Neural progenitor cell (in vitro differentiated cells): ENCODE data around the gene TPI1. TPM values are rescaled to one million over a fixed set of nuclear protein-coding genes. Genes with fewer than 3 reads are reported as not detected.

ENCODE experiments used
- DNase-seq: peaks from one replicate; pipeline ENCODE4 v3.0.0-alpha.2; 2016; ENCODE audit warnings: low spot score
- H2AFZ ChIP-seq: fragments of 200-600 bp; sonication (generic); replicated peaks from 2 replicates; pipeline ENCODE4 v1.6.1; 2016; ENCODE audit warnings: antibody characterized with exemption
- H3F3A ChIP-seq: fragments of 200-600 bp; sonication (generic); 2 replicates; pipeline ENCODE4 v1.6.1; 2016; ENCODE audit warnings: antibody characterized with exemption, low read depth
- H3K27ac ChIP-seq: fragments of 200-600 bp; sonication (generic); 2 replicates; pipeline ENCODE4 v1.5.1; 2016; ENCODE audit warnings: mild to moderate bottlenecking
- H3K27me3 ChIP-seq: fragments of 200-600 bp; sonication (generic); 2 replicates; pipeline ENCODE4 v1.6.1; 2016; ENCODE audit warnings: mild to moderate bottlenecking, moderate library complexity
- H3K36me3 ChIP-seq: fragments of 200-600 bp; sonication (generic); 2 replicates; pipeline ENCODE4 v1.5.1; 2016
- H3K4me1 ChIP-seq: fragments of 200-600 bp; sonication (generic); 2 replicates; pipeline ENCODE4 v1.6.1; 2016; ENCODE audit warnings: mixed run types
- H3K4me2 ChIP-seq: fragments of 200-600 bp; sonication (generic); 2 replicates; pipeline ENCODE4 v1.6.1; 2016
- H3K4me3 ChIP-seq: fragments of 200-600 bp; sonication (generic); 2 replicates; pipeline ENCODE4 v1.5.1; 2016
- H3K79me2 ChIP-seq: fragments of 200-600 bp; sonication (generic); 2 replicates; pipeline ENCODE4 v1.6.1; 2016; ENCODE audit warnings: low read depth
- H3K9ac ChIP-seq: fragments of 200-600 bp; sonication (generic); 2 replicates; pipeline ENCODE4 v1.6.1; 2016
- H3K9me3 ChIP-seq: fragments of 200-600 bp; sonication (generic); 2 replicates; pipeline ENCODE4 v1.5.1; 2016; ENCODE audit warnings: low read depth
- H4K20me1 ChIP-seq: fragments of 200-600 bp; sonication (generic); 2 replicates; pipeline ENCODE4 v1.6.1; 2016; ENCODE audit warnings: low read depth
- H3K27ac Mint-ChIP-seq: 3 replicates; pipeline ENCODE4 v1.8.0; 2021; ENCODE audit warnings: mixed read lengths
- H3K27me3 Mint-ChIP-seq: 2 replicates; pipeline ENCODE4 v1.8.0; 2022; ENCODE audit warnings: low read depth, mild to moderate bottlenecking, inconsistent platforms, moderate library complexity, mixed read lengths; ENCODE audit not compliant: insufficient read depth
- H3K36me3 Mint-ChIP-seq: 3 replicates; pipeline ENCODE4 v1.8.0; 2021; ENCODE audit warnings: mixed read lengths
- H3K4me1 Mint-ChIP-seq: 3 replicates; pipeline ENCODE4 v1.8.0; 2021; ENCODE audit warnings: mixed read lengths
- H3K4me3 Mint-ChIP-seq: 3 replicates; pipeline ENCODE4 v1.8.0; 2021; ENCODE audit warnings: mild to moderate bottlenecking, moderate library complexity, mixed read lengths
- H3K9me3 Mint-ChIP-seq: 3 replicates; pipeline ENCODE4 v1.8.0; 2020; ENCODE audit warnings: mixed read lengths
- EZH2 ChIP-seq: fragments of 200-600 bp; sonication (generic); IDR thresholded peaks from 2 replicates; pipeline ENCODE4 v1.6.1; 2017; ENCODE audit warnings: antibody characterized with exemption, mild to moderate bottlenecking, moderate library complexity
- EZH2phosphoT487 ChIP-seq: fragments of 200-600 bp; sonication (generic); IDR thresholded peaks from 2 replicates; pipeline ENCODE4 v1.6.1; 2017; ENCODE audit warnings: antibody characterized with exemption
- total RNA-seq: library from RNA; depleted of rRNA; stranded (reverse); fragments of >200 nt; gene quantifications from 2 replicates; pipeline ENCODE4 v1.2.3, GENCODE V29; 2015; ENCODE audit warnings: low replicate concordance
- TF ChIP-seq, protein P1 (sequence below): fragments of 200-600 bp; sonication (generic); IDR thresholded peaks from 2 replicates; pipeline ENCODE4 v1.5.1; 2017; ENCODE audit warnings: antibody characterized with exemption, mild to moderate bottlenecking

TPI1 gene
- total RNA-seq, 1 donor from 2014 or later = 1,038 TPM

DNA sequence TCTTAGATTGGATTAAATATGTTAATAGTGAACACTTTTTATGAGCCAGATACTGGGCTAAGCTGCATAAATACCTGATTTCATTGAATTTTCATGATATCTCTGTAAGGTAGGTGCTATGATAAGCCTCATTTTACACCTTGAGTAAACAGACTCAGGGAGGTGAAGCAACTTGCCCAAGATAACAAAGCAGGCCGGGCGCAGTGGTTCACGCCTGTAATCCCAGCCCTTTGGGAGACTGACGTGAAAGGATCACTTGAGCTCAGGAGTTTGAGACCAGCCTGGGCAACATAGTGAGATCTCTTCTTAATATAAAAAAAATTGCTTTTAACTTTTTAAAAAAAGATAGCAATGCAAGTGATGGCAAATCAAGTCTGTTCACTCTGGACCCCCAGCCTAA, 25.3 kb upstream of the TPI1 start:
- H3K27ac Mint-ChIP-seq = no peak overlapping the region
- no peak overlapping the region for H3K4me3 Mint-ChIP-seq
- TF ChIP-seq EZH2phosphoT487 = no peak
- TF ChIP-seq, protein P1, sequence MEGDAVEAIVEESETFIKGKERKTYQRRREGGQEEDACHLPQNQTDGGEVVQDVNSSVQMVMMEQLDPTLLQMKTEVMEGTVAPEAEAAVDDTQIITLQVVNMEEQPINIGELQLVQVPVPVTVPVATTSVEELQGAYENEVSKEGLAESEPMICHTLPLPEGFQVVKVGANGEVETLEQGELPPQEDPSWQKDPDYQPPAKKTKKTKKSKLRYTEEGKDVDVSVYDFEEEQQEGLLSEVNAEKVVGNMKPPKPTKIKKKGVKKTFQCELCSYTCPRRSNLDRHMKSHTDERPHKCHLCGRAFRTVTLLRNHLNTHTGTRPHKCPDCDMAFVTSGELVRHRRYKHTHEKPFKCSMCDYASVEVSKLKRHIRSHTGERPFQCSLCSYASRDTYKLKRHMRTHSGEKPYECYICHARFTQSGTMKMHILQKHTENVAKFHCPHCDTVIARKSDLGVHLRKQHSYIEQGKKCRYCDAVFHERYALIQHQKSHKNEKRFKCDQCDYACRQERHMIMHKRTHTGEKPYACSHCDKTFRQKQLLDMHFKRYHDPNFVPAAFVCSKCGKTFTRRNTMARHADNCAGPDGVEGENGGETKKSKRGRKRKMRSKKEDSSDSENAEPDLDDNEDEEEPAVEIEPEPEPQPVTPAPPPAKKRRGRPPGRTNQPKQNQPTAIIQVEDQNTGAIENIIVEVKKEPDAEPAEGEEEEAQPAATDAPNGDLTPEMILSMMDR = no peak
- Histone ChIP-seq H3K27ac (no peak overlapping the region), H3K4me2 (no peak overlapping the region), H3K79me2 (no peaks in the 10 kb centered on the region), H2AFZ (no peak overlapping the region), H3F3A (peaks cover 47% of the 10 kb centered on the region), H3K36me3 (no peaks in the 10 kb centered on the region), H3K27me3 (no peaks in the 10 kb centered on the region), H4K20me1 (peaks cover 41% of the 10 kb centered on the region), H3K4me3 (no peak overlapping the region), H3K9me3 (no peaks in the 10 kb centered on the region), H3K9ac (no peak overlapping the region), H3K4me1 (peaks cover 27% of the 10 kb centered on the region)
- H3K9me3 Mint-ChIP-seq = no peaks in the 10 kb centered on the region
- no peak for DNase-seq
- H3K36me3 Mint-ChIP-seq = peaks cover 34% of the 10 kb centered on the region
- peaks cover 28% of the 10 kb centered on the region for H3K4me1 Mint-ChIP-seq
- H3K27me3 Mint-ChIP-seq = peaks cover 6% of the 10 kb centered on the region

DNA sequence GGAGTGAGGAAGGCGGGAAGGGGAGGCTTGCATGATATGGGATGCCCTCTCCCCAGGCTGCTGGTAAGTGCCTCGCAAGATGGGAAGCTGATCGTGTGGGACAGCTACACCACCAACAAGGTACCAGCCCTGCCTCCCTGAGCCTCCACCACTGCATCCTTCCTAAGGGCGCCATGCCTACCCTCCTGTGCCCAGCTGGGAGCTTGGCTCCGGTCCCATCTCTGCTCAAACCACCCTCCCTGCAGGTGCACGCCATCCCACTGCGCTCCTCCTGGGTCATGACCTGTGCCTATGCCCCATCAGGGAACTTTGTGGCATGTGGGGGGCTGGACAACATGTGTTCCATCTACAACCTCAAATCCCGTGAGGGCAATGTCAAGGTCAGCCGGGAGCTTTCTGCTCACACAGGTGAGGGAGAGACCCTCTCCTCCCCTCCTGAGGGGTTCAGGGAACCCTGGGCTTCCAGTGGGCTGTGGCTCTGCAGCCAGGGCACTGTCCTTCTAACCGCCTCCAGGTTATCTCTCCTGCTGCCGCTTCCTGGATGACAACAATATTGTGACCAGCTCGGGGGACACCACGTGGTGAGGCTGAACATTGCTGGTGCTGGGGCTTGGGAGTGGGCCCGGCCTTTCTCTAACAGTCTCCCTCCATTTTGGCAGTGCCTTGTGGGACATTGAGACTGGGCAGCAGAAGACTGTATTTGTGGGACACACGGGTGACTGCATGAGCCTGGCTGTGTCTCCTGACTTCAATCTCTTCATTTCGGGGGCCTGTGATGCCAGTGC, 24.0 kb upstream of the TPI1 start:
- DNase-seq = peak; percentile 37
- peaks cover 34% of the 10 kb centered on the region for H3K4me1 Mint-ChIP-seq
- peaks cover 39% of the 10 kb centered on the region for H3K36me3 Mint-ChIP-seq
- no peaks in the 10 kb centered on the region for H3K36me3 ChIP-seq
- peak overlapping the region; percentile 69 for H3K4me3 Mint-ChIP-seq
- no peaks in the 10 kb centered on the region for H3K9me3 ChIP-seq
- no peak overlapping the region for H2AFZ ChIP-seq
- no peaks in the 10 kb centered on the region for H3K9me3 Mint-ChIP-seq
- peak overlapping the region; percentile 60 for H3K27ac Mint-ChIP-seq
- TF ChIP-seq EZH2 (no peak), EZH2phosphoT487 (no peak)
- TF ChIP-seq, protein P1 = peak; percentile 15
- H3K4me1 ChIP-seq = peaks cover 27% of the 10 kb centered on the region
- H3F3A ChIP-seq = peaks cover 53% of the 10 kb centered on the region
- no peak overlapping the region for H3K4me3 ChIP-seq
- H3K27ac ChIP-seq = no peak overlapping the region
- H4K20me1 ChIP-seq = peaks cover 32% of the 10 kb centered on the region
- no peaks in the 10 kb centered on the region for H3K79me2 ChIP-seq
- peaks cover 6% of the 10 kb centered on the region for H3K27me3 Mint-ChIP-seq
- no peaks in the 10 kb centered on the region for H3K27me3 ChIP-seq
- H3K9ac ChIP-seq = no peak overlapping the region
- H3K4me2 ChIP-seq = no peak overlapping the region

DNA sequence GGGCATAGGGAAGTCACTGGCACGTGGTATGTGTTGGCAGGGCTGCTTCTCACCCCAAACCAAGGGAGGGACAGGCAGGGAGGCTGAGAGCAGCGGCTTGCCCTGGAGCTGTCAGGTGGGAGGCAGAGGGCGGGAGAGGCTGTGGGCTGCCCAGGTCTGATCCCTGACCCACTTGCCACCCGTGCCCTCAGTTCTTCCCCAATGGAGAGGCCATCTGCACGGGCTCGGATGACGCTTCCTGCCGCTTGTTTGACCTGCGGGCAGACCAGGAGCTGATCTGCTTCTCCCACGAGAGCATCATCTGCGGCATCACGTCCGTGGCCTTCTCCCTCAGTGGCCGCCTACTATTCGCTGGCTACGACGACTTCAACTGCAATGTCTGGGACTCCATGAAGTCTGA, 21.9 kb upstream of the TPI1 start:
- no peak overlapping the region for H2AFZ ChIP-seq
- H3F3A ChIP-seq = peaks cover 42% of the 10 kb centered on the region
- H3K36me3 Mint-ChIP-seq = peaks cover 46% of the 10 kb centered on the region
- H3K27me3 ChIP-seq = no peaks in the 10 kb centered on the region
- H3K4me1 Mint-ChIP-seq = peaks cover 36% of the 10 kb centered on the region
- H3K4me1 ChIP-seq = peaks cover 20% of the 10 kb centered on the region
- no peak overlapping the region for H3K27ac ChIP-seq
- TF ChIP-seq, protein P1 = no peak
- no peak for TF ChIP-seq EZH2
- TF ChIP-seq EZH2phosphoT487 = no peak
- no peaks in the 10 kb centered on the region for H3K9me3 ChIP-seq
- H3K27ac Mint-ChIP-seq = no peak overlapping the region
- no peak overlapping the region for H3K9ac ChIP-seq
- H3K79me2 ChIP-seq = peaks cover 20% of the 10 kb centered on the region
- no peaks in the 10 kb centered on the region for H3K36me3 ChIP-seq
- DNase-seq = no peak
- H3K4me3 Mint-ChIP-seq = no peak overlapping the region
- H3K4me2 ChIP-seq = no peak overlapping the region
- H4K20me1 ChIP-seq = peaks cover 29% of the 10 kb centered on the region
- H3K4me3 ChIP-seq = no peak overlapping the region
- H3K27me3 Mint-ChIP-seq = peaks cover 9% of the 10 kb centered on the region
- H3K9me3 Mint-ChIP-seq = no peaks in the 10 kb centered on the region
